HUES6 (cell line): Measurements from ENCODE around the gene MFGE8.

Experiments
- H3K27ac ChIP-seq: 2 replicates; pipeline ENCODE4 v1.7.0; 2013; ENCODE audit warnings: low read depth, mild to moderate bottlenecking, low read length, inconsistent platforms
- H3K27me3 ChIP-seq: 2 replicates; pipeline ENCODE4 v1.6.1; 2013; ENCODE audit warnings: low read length; ENCODE audit not compliant: control insufficient read depth, insufficient read depth
- H3K36me3 ChIP-seq: 2 replicates; pipeline ENCODE4 v1.6.1; 2013; ENCODE audit warnings: low read length; ENCODE audit not compliant: control insufficient read depth, insufficient read depth
- H3K4me1 ChIP-seq: 2 replicates; pipeline ENCODE4 v1.6.1; 2013; ENCODE audit warnings: low read length; ENCODE audit not compliant: control insufficient read depth, insufficient read depth
- H3K4me3 ChIP-seq: 2 replicates; pipeline ENCODE4 v1.5.1; 2013; ENCODE audit warnings: low read depth, low read length
- H3K9ac ChIP-seq: one replicate; pipeline ENCODE4 v1.6.1; 2013; ENCODE audit warnings: mild to moderate bottlenecking, low read length
- H3K9me3 ChIP-seq: 2 replicates; pipeline ENCODE4 v1.6.1; 2013; ENCODE audit warnings: low read depth, low read length; ENCODE audit not compliant: control insufficient read depth, insufficient read depth

The MFGE8 gene

GRCh38 chr15:88866295-88866881 lies 46.8 kb downstream of the MFGE8 start:
- H3K4me1 ChIP-seq, result no peaks in the 10 kb centered on the region
- no peaks in the 10 kb centered on the region for H3K36me3 ChIP-seq
- H3K27ac ChIP-seq, result no peak overlapping the region
- no peak overlapping the region for H3K4me3 ChIP-seq
- no peak overlapping the region for H3K9ac ChIP-seq
- H3K27me3 ChIP-seq, result peaks cover 4% of the 10 kb centered on the region; the same call in 1 of the 2 replicates
- H3K9me3 ChIP-seq, result peaks cover 5% of the 10 kb centered on the region; the same call in 1 of the 2 replicates

GRCh38 chr15:88865498-88866099 lies 47.6 kb downstream of the MFGE8 start:
- Histone ChIP-seq H3K9ac (no peak overlapping the region), H3K4me1 (no peaks in the 10 kb centered on the region), H3K4me3 (no peak overlapping the region), H3K36me3 (no peaks in the 10 kb centered on the region), H3K9me3 (peaks cover 5% of the 10 kb centered on the region; the same call in 1 of the 2 replicates), H3K27me3 (no peaks in the 10 kb centered on the region), H3K27ac (no peak overlapping the region)

- Histone ChIP-seq H3K36me3 (no peaks in the 10 kb centered on the region), H3K27me3 (no peaks in the 10 kb centered on the region), H3K9ac (no peak overlapping the region), H3K27ac (no peak overlapping the region), H3K9me3 (peaks cover 2% of the 10 kb centered on the region; the same call in 1 of the 2 replicates), H3K4me3 (no peak overlapping the region), H3K4me1 (no peaks in the 10 kb centered on the region)
Observed at GRCh38 chr15:88864861-88865497, 48.2 kb downstream of the MFGE8 start.

- Histone ChIP-seq H3K4me1 (no peaks in the 10 kb centered on the region), H3K27ac (no peak overlapping the region), H3K4me3 (no peak overlapping the region), H3K36me3 (no peaks in the 10 kb centered on the region), H3K9ac (no peak overlapping the region), H3K9me3 (no peaks in the 10 kb centered on the region; the same call in 1 of the 2 replicates), H3K27me3 (no peaks in the 10 kb centered on the region)
Observed at GRCh38 chr15:88863412-88863811, 49.8 kb downstream of the MFGE8 start.

GRCh38 chr15:88860212-88860611 lies 53.0 kb downstream of the MFGE8 start:
- H3K36me3 ChIP-seq, result no peaks in the 10 kb centered on the region

GRCh38 chr15:88859550-88859949 lies 53.6 kb downstream of the MFGE8 start:
- no peaks in the 10 kb centered on the region for H3K4me1 ChIP-seq
- no peaks in the 10 kb centered on the region for H3K36me3 ChIP-seq
- no peak overlapping the region for H3K27ac ChIP-seq
- no peak overlapping the region for H3K9ac ChIP-seq
- no peak overlapping the region for H3K4me3 ChIP-seq
- peaks cover 8% of the 10 kb centered on the region for H3K9me3 ChIP-seq
- H3K27me3 ChIP-seq, result peaks cover 5% of the 10 kb centered on the region; the same call in 1 of the 2 replicates

More at GRCh38 chr15:88860212-88860611, 53.0 kb downstream of the MFGE8 start:
- Histone ChIP-seq H3K4me3 (no peak overlapping the region), H3K4me1 (no peaks in the 10 kb centered on the region), H3K9me3 (peaks cover 1% of the 10 kb centered on the region), H3K9ac (no peak overlapping the region), H3K27me3 (peaks cover 5% of the 10 kb centered on the region; the same call in 1 of the 2 replicates), H3K27ac (no peak overlapping the region)

GRCh38 chr15:88858934-88859333 lies 54.2 kb downstream of the MFGE8 start:
- H3K4me1 ChIP-seq, result no peaks in the 10 kb centered on the region
- no peak overlapping the region for H3K27ac ChIP-seq
- no peaks in the 10 kb centered on the region for H3K36me3 ChIP-seq
- H3K9me3 ChIP-seq, result peaks cover 14% of the 10 kb centered on the region
- no peak overlapping the region for H3K9ac ChIP-seq
- H3K27me3 ChIP-seq, result peaks cover 5% of the 10 kb centered on the region; the same call in 1 of the 2 replicates
- H3K4me3 ChIP-seq, result no peak overlapping the region

- Histone ChIP-seq H3K9ac (no peak overlapping the region), H3K27ac (no peak overlapping the region), H3K4me1 (no peaks in the 10 kb centered on the region), H3K36me3 (no peaks in the 10 kb centered on the region), H3K9me3 (peaks cover 17% of the 10 kb centered on the region), H3K4me3 (no peak overlapping the region), H3K27me3 (peaks cover 9% of the 10 kb centered on the region; the same call in 1 of the 2 replicates)
Observed at GRCh38 chr15:88852476-88852875, 60.7 kb downstream of the MFGE8 start.

- H3K9me3 ChIP-seq, result peaks cover 9% of the 10 kb centered on the region
- H3K4me1 ChIP-seq, result no peaks in the 10 kb centered on the region
- H3K27me3 ChIP-seq, result 0 out of 2 replicates have a peak, but pooled peaks cover 4% of the 10 kb centered on the region
- H3K36me3 ChIP-seq, result no peaks in the 10 kb centered on the region
- no peak overlapping the region for H3K9ac ChIP-seq
- H3K27ac ChIP-seq, result no peak overlapping the region
- no peak overlapping the region for H3K4me3 ChIP-seq
Observed at GRCh38 chr15:88849376-88850072, 63.7 kb downstream of the MFGE8 start.
